ENCODE data around the gene PPP1R12C.

- TF ChIP-seq EZH2 (IDR thresholded peaks at IDR 0.05; ENCODE audit: borderline replicate concordance) (no peak), EZH2phosphoT487 (IDR thresholded peaks at IDR 0.05; ENCODE audit: low read depth, severe bottlenecking, unreplicated experiment) (no peak)
- TF ChIP-seq, protein P1, sequence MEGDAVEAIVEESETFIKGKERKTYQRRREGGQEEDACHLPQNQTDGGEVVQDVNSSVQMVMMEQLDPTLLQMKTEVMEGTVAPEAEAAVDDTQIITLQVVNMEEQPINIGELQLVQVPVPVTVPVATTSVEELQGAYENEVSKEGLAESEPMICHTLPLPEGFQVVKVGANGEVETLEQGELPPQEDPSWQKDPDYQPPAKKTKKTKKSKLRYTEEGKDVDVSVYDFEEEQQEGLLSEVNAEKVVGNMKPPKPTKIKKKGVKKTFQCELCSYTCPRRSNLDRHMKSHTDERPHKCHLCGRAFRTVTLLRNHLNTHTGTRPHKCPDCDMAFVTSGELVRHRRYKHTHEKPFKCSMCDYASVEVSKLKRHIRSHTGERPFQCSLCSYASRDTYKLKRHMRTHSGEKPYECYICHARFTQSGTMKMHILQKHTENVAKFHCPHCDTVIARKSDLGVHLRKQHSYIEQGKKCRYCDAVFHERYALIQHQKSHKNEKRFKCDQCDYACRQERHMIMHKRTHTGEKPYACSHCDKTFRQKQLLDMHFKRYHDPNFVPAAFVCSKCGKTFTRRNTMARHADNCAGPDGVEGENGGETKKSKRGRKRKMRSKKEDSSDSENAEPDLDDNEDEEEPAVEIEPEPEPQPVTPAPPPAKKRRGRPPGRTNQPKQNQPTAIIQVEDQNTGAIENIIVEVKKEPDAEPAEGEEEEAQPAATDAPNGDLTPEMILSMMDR (IDR thresholded peaks at IDR 0.05; ENCODE audit: poor library complexity) = no peak
Observed at GRCh38 chr19:55084416-55084815, 33.0 kb downstream of the PPP1R12C start.

Data from hepatocyte (in vitro differentiated cells).